Upper lobe of right lung (tissue), 1 donor: ENCODE measurements around the gene LRSAM1. TPM values are rescaled to one million over a fixed set of nuclear protein-coding genes. Genes with fewer than 3 reads are reported as not detected.

ENCODE experiments used
- ATAC-seq: fragments of 200-7000 bp; cut with Tn5 transposase; one replicate; pipeline ENCODE4 v1.9.1; 2020; ENCODE audit warnings: mild to moderate bottlenecking, moderate library complexity
- DNase-seq: peaks from one replicate; pipeline ENCODE4 v3.0.0-alpha.2; 2020
- H3K27ac ChIP-seq: fragments of 200-600 bp; one replicate; pipeline ENCODE4 v1.8.0; 2022
- H3K27me3 ChIP-seq: fragments of 200-600 bp; one replicate; pipeline ENCODE4 v1.8.0; 2022; ENCODE audit warnings: mild to moderate bottlenecking
- H3K36me3 ChIP-seq: fragments of 200-600 bp; one replicate; pipeline ENCODE4 v1.8.0; 2022
- H3K4me1 ChIP-seq: fragments of 200-600 bp; one replicate; pipeline ENCODE4 v1.8.0; 2022
- H3K4me3 ChIP-seq: fragments of 200-600 bp; one replicate; pipeline ENCODE4 v1.8.0; 2022; ENCODE audit warnings: mild to moderate bottlenecking
- H3K9me3 ChIP-seq: fragments of 200-600 bp; one replicate; pipeline ENCODE4 v1.8.0; 2022
- CTCF ChIP-seq: fragments of 200-600 bp; IDR thresholded peaks from one replicate; pipeline ENCODE4 v1.8.0; 2022; ENCODE audit warnings: antibody characterized with exemption
- intact Hi-C: fragments of 100-400 bp; cut with DNase I; formaldehyde crosslinking; loops from one replicate; pipeline ENCODE4 v1.11.0; 2022
- long read RNA-seq: library from polyadenylated mRNA; unstranded; transcript quantifications from one replicate; pipeline ENCODE4 v2.0.0, GENCODE V29; 2021
- total RNA-seq: library from RNA; stranded (reverse); fragmentation: NEBNext Ultra II Directional; extraction: Animal tissue kit (Norgen Biotek cat#: 25700); gene quantifications from one replicate; pipeline ENCODE4 v1.2.1, GENCODE V29; 2021
- donor health status: DM: no; HTN: yes; CAD: no; lungs with severe emphysema.

The LRSAM1 gene
- 18.8 TPM for total RNA-seq
- long read RNA-seq, transcript LRSAM1-202 (25 exons, 3,376 nt) = minor isoform, 20 of 68 reads
- long read RNA-seq, transcript LRSAM1-201 (26 exons, 3,146 nt) = major isoform, 28 of 68 reads
- long read RNA-seq, partial matches to known transcripts = 6 of 68 reads
- long read RNA-seq, other reads (novel, unspliced or antisense) = 14 of 68 reads

GRCh38 chr9:127450830-127451607 is at the start of gene LRSAM1, which contains the start of gene RPL12:
Gene LRSAM1, plus strand, starts transcription at chr9:127451510. Its CDS starts 3,018 bp downstream, at chr9:127454528.
Gene RPL12, minus strand, starts transcription at chr9:127451406. Its CDS starts 89 bp downstream, at chr9:127451317.
- peak within 1 kb of the TSS; percentile 93 for H3K27ac ChIP-seq
- no peaks in the 10 kb centered on the region for H3K9me3 ChIP-seq
- H3K27me3 ChIP-seq = no peaks in the 10 kb centered on the region
- peaks cover 32% of the 10 kb centered on the region for H3K4me1 ChIP-seq
- intact Hi-C loops = no loop called here
- peak within 1 kb of the TSS; percentile 80 for H3K4me3 ChIP-seq
- ATAC-seq (peak; percentile 85), DNase-seq (peak; percentile 97)
- TF ChIP-seq CTCF = no peak
- peaks cover 43% of the 10 kb centered on the region for H3K36me3 ChIP-seq

GRCh38 chr9:127402401-127403090 is 48.8 kb upstream of the LRSAM1 start:
- TF ChIP-seq CTCF = no peak
- H3K4me3 ChIP-seq = no peak overlapping the region
- ATAC-seq (no peak), DNase-seq (peak; percentile 53)
- intact Hi-C loops = no loop called here
- no peaks in the 10 kb centered on the region for H3K9me3 ChIP-seq
- H3K4me1 ChIP-seq = peaks cover 11% of the 10 kb centered on the region
- no peak overlapping the region for H3K27ac ChIP-seq
- H3K27me3 ChIP-seq = no peaks in the 10 kb centered on the region
- H3K36me3 ChIP-seq = peaks cover 18% of the 10 kb centered on the region

GRCh38 chr9:127403507-127404192 is 47.7 kb upstream of the LRSAM1 start:
- Histone ChIP-seq H3K4me1 (peaks cover 2% of the 10 kb centered on the region), H3K4me3 (no peak overlapping the region), H3K27ac (no peak overlapping the region), H3K9me3 (no peaks in the 10 kb centered on the region), H3K36me3 (peaks cover 18% of the 10 kb centered on the region), H3K27me3 (no peaks in the 10 kb centered on the region)
- peak; percentile 58 for DNase-seq
- ATAC-seq = no peak
- no peak for TF ChIP-seq CTCF
- intact Hi-C loops = no loop called here

- intact Hi-C loops = no loop called here
Measured at GRCh38 chr9:127404631-127405030, 46.7 kb upstream of the LRSAM1 start.

More at GRCh38 chr9:127404631-127405030, 46.7 kb upstream of the LRSAM1 start:
- no peak for TF ChIP-seq CTCF
- ATAC-seq (no peak), DNase-seq (no peak)
- H3K36me3 ChIP-seq = peaks cover 18% of the 10 kb centered on the region
- H3K4me1 ChIP-seq = no peaks in the 10 kb centered on the region
- H3K27me3 ChIP-seq = no peaks in the 10 kb centered on the region
- H3K4me3 ChIP-seq = no peak overlapping the region
- no peaks in the 10 kb centered on the region for H3K9me3 ChIP-seq
- H3K27ac ChIP-seq = no peak overlapping the region
